ENCODE results near the gene PDE6A.

GRCh38 chr5:149907828-149908227 is 36.8 kb downstream of the PDE6A start:
- TF ChIP-seq MAX (IDR thresholded peaks at IDR 0.05) (no peak), CTCF (IDR thresholded peaks at IDR 0.05; ENCODE audit: low read depth, low read length, missing input control) (no peak), RAD21 (IDR thresholded peaks at IDR 0.05) (no peak), HNF4G (IDR thresholded peaks at IDR 0.05) (no peak)

Data from liver (tissue), 3 donors.